Measurements from ENCODE around the gene CPNE5.

Gene CPNE5

GRCh38 chr6:36742146-36742545, 97.1 kb downstream of the CPNE5 start:
- Histone ChIP-seq H3K27ac (no peak overlapping the region), H3K4me3 (ENCODE audit: low read depth in 1 of 2, low read length in 1 of 2) (no peak overlapping the region), H3K36me3 (no peaks in the 10 kb centered on the region), H3K27me3 (peaks cover 13% of the 10 kb centered on the region), H3K4me1 (ENCODE audit: control insufficient read depth in 1 of 2, insufficient read depth in 1 of 2, low read depth in 1 of 2, low read length in 1 of 2) (no peaks in the 10 kb centered on the region), H3K9me3 (no peaks in the 10 kb centered on the region)
- no peak for TF ChIP-seq CTCF (IDR thresholded peaks at IDR 0.05)

GRCh38 chr6:36740818-36741179, 98.4 kb downstream of the CPNE5 start:
- Histone ChIP-seq H3K9me3 (no peaks in the 10 kb centered on the region), H3K36me3 (no peaks in the 10 kb centered on the region), H3K4me1 (ENCODE audit: control insufficient read depth in 1 of 2, insufficient read depth in 1 of 2, low read depth in 1 of 2, low read length in 1 of 2) (peaks cover 0 to under 1% of the 10 kb centered on the region in 2 experiments), H3K27me3 (peaks cover 3% of the 10 kb centered on the region), H3K4me3 (ENCODE audit: low read depth in 1 of 2, low read length in 1 of 2) (no peak overlapping the region), H3K27ac (no peak overlapping the region)
- no peak for TF ChIP-seq CTCF (IDR thresholded peaks at IDR 0.05)

GRCh38 chr6:36739947-36740817, 99.1 kb downstream of the CPNE5 start:
- Histone ChIP-seq H3K9me3 (no peaks in the 10 kb centered on the region), H3K4me1 (ENCODE audit: control insufficient read depth in 1 of 2, insufficient read depth in 1 of 2, low read depth in 1 of 2, low read length in 1 of 2) (peaks cover 5 to 7% of the 10 kb centered on the region in 2 experiments), H3K36me3 (no peaks in the 10 kb centered on the region), H3K27ac (no peak overlapping the region), H3K4me3 (ENCODE audit: low read depth in 1 of 2, low read length in 1 of 2) (no peak overlapping the region), H3K27me3 (peaks cover 3% of the 10 kb centered on the region)
- no peak for TF ChIP-seq CTCF (IDR thresholded peaks at IDR 0.05)

GRCh38 chr6:36738108-36738507, 101.1 kb downstream of the CPNE5 start:
- no peak for TF ChIP-seq CTCF (IDR thresholded peaks at IDR 0.05)
- Histone ChIP-seq H3K36me3 (peaks cover 6% of the 10 kb centered on the region), H3K27ac (no peak overlapping the region), H3K4me3 (ENCODE audit: low read depth in 1 of 2, low read length in 1 of 2) (no peak overlapping the region), H3K4me1 (ENCODE audit: control insufficient read depth in 1 of 2, insufficient read depth in 1 of 2, low read depth in 1 of 2, low read length in 1 of 2) (peaks cover 15 to 16% of the 10 kb centered on the region in 2 experiments), H3K9me3 (no peaks in the 10 kb centered on the region), H3K27me3 (no peaks in the 10 kb centered on the region)

GRCh38 chr6:36737043-36737785, 102.0 kb downstream of the CPNE5 start:
- no peak for TF ChIP-seq CTCF (IDR thresholded peaks at IDR 0.05)
- no peaks in the 10 kb centered on the region for H3K9me3 ChIP-seq
- H3K36me3 ChIP-seq: peaks cover 14% of the 10 kb centered on the region
- H3K27me3 ChIP-seq: no peaks in the 10 kb centered on the region
- no peak overlapping the region for H3K4me3 ChIP-seq (ENCODE audit: low read depth in 1 of 2, low read length in 1 of 2)
- H3K27ac ChIP-seq: no peak overlapping the region
- peaks cover 15 to 16% of the 10 kb centered on the region in 2 experiments for H3K4me1 ChIP-seq (ENCODE audit: control insufficient read depth in 1 of 2, insufficient read depth in 1 of 2, low read depth in 1 of 2, low read length in 1 of 2)

All from neutrophil (primary cell).